HG03521 (cell line): ENCODE measurements around the gene KANSL1.
"Not testable (repeated sequence)": the region's sequence is repeated elsewhere in the genome, so short reads cannot be mapped to it uniquely, and the experiment has no call there.

Experiments
- ATAC-seq: cut with Tn5 transposase; IDR thresholded peaks from one replicate; pipeline ENCODE4 v1.9.1; 2021; ENCODE audit warnings: mild to moderate bottlenecking, moderate library complexity; ENCODE audit not compliant: unreplicated experiment

Gene KANSL1

GRCh38 chr17:46192439-46193150, 634 bp downstream of the KANSL1 start:
- ATAC-seq: peak; percentile 35

DNA sequence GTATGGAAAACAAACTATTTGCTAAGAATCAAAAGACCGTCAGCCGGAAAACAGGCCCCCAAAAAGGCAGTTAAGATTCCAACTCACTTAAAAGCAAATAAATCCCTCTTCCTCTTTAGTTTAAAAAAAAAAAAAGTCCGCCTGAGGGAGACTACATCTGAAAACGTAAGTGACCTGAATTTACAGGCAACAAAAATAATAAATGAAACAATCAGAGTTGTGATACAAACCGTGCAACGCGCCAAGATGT, 1.1 kb downstream of the KANSL1 start:
- ATAC-seq: no peak

- ATAC-seq: no peak
These were observed 1.7 kb downstream of the KANSL1 start for GRCh38 chr17:46191322-46192188.

DNA sequence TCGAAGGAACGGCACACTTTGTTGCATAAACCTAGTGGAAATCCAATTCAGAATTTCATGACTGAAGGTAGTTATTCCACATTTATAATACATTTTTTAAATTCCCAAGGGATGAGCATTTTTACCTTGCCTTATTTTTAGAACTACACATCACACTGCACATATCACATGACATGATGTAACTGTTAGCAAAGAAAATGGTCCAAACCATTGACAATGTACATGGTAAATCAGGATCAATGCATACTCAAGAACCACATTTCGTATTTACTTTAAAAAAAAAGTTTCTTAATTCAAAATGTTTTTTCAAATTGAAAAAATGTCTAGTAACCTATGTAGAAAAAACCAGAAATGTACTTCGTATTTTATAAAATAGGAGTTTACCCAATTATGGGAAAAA, 2.5 kb downstream of the KANSL1 start:
- ATAC-seq: no peak

- ATAC-seq: not testable (repeated sequence)
These were observed 6.4 kb downstream of the KANSL1 start for GRCh38 chr17:46186827-46187235.

- no peak for ATAC-seq
These were observed 8.5 kb downstream of the KANSL1 start for GRCh38 chr17:46184696-46185095.

DNA sequence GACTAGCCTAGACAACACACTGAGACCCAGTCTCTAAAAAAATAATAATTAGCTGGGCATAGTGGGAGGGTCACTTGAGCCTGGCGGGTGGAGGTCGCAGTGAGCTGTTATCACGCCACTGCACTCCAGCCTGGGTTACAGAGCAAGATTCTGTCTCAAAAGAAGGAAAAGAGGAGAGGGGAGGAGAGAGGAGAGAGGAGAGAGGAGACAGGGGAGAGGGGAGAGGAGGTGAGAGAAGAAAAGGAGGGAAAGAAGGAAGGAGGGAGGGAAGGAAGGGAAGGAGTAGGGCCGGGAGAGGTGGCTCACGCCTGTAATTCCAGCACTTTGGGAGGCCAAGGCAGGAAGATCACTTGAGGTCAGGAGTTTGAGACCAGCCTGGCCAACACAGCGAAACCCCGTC, 9.8 kb downstream of the KANSL1 start:
- not testable (repeated sequence) for ATAC-seq

GRCh38 chr17:46182961-46183360, 10.3 kb downstream of the KANSL1 start:
- no peak for ATAC-seq

DNA sequence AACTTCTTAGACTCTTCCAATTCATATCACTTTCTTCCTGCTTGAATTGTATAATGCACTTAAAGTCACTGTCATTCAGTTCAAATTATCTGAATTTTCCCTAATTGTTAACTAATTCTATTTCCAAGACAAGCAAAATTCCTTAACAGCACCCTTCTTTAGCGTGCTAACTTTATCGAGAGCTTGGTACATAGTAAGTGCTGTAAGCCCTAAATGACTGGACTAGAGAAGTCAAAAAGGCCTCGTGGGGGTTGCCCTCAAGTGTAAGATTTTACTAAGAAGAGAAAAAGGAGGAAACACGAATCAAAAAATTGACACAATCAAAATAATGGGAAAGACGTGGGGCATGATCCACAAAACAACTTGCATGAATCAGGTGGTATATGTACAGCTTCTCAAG, 11.3 kb downstream of the KANSL1 start:
- ATAC-seq: no peak

- ATAC-seq: not testable (repeated sequence)
These were observed 11.9 kb downstream of the KANSL1 start for GRCh38 chr17:46181316-46181715.

DNA sequence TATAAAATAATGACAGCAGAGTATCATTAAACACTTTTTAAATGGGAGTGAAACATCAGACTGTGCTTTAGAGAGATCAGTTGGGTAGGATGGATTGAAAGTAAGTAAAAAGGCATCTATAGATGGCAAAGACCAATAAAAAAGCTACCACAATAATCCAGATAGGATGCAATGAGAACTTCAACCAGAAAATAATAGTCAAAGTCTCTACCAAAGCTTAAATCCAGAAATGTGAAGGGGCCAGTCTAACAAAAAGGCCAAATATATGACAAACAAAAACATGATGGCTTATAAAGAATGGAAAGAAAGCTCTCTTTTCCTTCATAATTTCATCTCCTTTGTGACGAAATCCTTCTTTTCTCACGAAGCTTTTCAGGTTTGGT, 12.3 kb downstream of the KANSL1 start:
- no peak for ATAC-seq

DNA sequence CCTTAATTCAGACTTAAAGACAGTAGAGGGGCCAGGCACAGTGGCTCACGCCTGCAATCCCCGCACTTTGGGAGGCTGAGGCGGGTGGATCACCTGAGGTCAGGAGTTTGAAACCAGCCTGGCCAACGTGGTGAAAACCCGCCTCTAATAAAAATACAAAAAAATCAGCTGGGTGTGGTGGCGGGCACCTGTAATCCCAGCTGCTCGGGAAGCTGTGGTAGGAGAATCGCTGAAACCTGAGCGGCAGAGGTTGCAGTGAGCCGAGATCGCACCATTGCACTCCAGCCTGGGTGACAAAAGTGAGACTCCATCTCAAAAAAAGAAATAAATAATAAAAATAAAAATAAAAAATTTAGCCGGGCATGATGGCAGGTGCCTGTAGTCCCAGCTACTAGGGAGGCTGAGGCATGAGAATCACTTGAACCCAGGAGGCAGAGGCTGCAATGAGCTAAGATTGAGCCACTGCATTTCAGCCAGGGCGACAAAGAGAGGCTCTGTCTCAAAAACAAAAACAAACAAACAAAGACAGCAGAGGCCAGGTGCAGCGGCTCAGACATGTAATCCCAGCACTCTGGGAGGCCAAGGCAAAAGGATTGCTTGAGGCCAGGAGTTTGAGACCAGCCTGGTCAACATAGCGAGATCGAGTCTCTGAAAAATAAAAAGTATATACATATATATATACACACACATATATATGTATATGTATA, 12.9 kb downstream of the KANSL1 start:
- not testable (repeated sequence) for ATAC-seq

GRCh38 chr17:46179375-46179999, 13.7 kb downstream of the KANSL1 start:
- no peak for ATAC-seq

DNA sequence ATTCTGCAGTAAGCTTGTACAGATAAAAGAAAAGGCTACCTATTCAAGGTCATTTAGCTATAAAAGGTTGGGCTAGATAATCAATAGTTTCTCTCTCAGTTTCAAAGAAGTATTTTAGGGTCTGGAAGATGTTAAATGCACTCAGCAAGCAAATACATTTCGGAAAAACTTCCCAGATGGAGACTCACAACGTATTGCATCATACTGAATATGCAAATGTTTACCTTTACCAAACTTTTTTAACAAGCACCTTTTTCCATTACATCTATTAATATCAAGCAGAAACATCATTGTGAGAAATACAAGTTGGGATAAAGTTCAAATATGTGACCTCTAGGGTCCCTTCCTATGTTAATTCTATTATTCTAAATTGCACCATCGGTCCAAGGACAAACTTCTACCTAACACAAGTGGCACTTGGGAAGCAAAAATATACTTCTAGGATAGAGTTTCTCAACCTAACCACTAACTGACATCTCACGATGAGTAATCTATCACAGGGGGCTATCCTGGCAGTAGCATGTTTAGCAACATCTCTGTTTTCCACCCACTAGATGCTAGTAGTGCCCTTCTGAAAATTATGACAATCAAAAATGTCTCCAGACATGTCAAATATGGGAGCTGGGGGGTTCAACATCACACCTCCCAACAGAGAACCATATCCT, 14.5 kb downstream of the KANSL1 start:
- ATAC-seq: no peak

- ATAC-seq: no peak
These were observed 16.3 kb downstream of the KANSL1 start for GRCh38 chr17:46176975-46177374.

DNA sequence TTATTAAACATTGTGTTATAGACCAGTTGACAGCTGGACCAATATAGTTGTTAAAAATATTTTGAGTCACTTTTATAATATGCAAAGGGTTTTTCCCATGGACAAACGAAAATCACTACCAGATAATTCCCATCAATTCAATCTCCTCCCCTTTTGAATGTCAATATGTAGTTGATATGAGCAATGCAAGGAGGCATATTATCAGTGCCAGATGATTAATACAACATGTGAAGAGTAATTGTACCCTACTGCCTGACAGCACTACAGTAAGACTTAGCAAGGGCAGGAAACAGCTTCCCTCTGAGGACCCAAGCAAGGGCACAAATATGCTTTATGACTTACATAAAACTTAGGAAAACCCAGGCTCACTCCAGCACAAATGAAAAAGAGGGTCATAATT, 17.3 kb downstream of the KANSL1 start:
- no peak for ATAC-seq

- ATAC-seq: no peak
These were observed 20.1 kb downstream of the KANSL1 start for GRCh38 chr17:46173153-46173552.

- no peak for ATAC-seq
These were observed 21.3 kb downstream of the KANSL1 start for GRCh38 chr17:46171939-46172338.

DNA sequence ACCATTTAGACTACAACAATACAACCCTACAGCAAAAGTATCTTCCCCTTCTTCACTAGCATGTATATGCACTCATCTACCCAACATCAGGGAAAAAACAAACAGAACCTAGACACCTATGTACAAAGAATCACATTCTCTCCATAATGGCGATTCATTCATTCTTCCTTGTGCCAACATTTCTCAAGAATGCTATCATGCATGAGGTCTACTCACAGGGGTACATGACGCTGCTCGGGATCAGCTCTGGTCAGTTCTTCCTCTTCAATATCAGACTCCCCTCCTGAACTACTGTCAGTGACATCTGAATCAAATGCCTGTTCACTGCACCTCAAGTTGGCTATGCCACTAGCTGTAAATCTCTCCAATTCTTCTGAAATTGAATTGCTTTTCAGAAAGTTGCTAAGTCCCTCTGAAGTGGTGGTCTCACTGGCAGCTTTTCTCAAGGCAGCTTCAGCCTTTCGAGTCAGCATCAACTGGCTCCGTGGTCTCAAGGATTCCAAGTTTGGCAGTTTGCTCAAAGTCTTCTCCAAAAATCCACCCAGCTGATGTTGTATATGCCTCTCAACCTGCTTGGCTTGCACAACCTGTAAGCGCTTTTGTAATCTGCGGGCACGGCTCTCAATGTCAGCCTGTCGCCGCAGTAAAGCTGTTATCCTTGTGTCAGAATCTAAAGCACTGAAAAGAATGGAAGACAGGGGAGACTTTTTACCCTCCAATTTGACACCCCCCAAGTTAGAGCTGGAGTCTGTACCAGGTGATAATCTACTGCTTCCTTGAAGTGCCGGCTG, 22.4 kb downstream of the KANSL1 start:
- ATAC-seq: no peak
